GM12872 (cell line): ENCODE data around the gene PGRMC2.

Experiments
- CTCF ChIP-seq: IDR thresholded peaks from 3 replicates; pipeline ENCODE4 v1.5.1; 2011; ENCODE audit warnings: low read depth, mild to moderate bottlenecking, low read length, moderate library complexity; ENCODE audit not compliant: insufficient read depth

The PGRMC2 gene

GRCh38 chr4:128281354-128281753, 6.3 kb downstream of the PGRMC2 start:
- no peak for TF ChIP-seq CTCF

- TF ChIP-seq CTCF, result no peak
Observed at GRCh38 chr4:128279624-128280225, 7.9 kb downstream of the PGRMC2 start.

GRCh38 chr4:128277856-128278255, 9.8 kb downstream of the PGRMC2 start:
- TF ChIP-seq CTCF, result no peak

GRCh38 chr4:128275346-128275745, 12.3 kb downstream of the PGRMC2 start:
- no peak for TF ChIP-seq CTCF

GRCh38 chr4:128271551-128271950, 16.1 kb downstream of the PGRMC2 start:
- no peak for TF ChIP-seq CTCF

GRCh38 chr4:128268970-128269369, 18.6 kb downstream of the PGRMC2 start:
- no peak for TF ChIP-seq CTCF

GRCh38 chr4:128267745-128268144, 19.9 kb downstream of the PGRMC2 start:
- no peak for TF ChIP-seq CTCF
